Mesenchymal stem cell (in vitro differentiated cells and primary cell): Measurements from ENCODE around the gene SFRP5.

Experiments
- DNase-seq: peaks from one replicate; pipeline ENCODE4 v3.0.0-alpha.2; 2013
- H2AFZ ChIP-seq: one replicate; pipeline ENCODE4 v1.6.1; 2013; ENCODE audit warnings: low read depth, mild to moderate bottlenecking, control low read depth, inconsistent platforms, low read length, moderate library complexity
- H2AK5ac ChIP-seq: 2 replicates; pipeline ENCODE4 v1.6.1; 2013; ENCODE audit warnings: low read length, moderate library complexity, mild to moderate bottlenecking, inconsistent platforms; ENCODE audit not compliant: severe bottlenecking
- H2BK120ac ChIP-seq: one replicate; pipeline ENCODE4 v1.6.1; 2013; ENCODE audit warnings: low read depth, mild to moderate bottlenecking, inconsistent platforms, low read length, moderate library complexity
- H2BK12ac ChIP-seq, 2 experiments: one replicate each; pipeline ENCODE4 v1.6.1; 2013; ENCODE audit warnings: inconsistent platforms in 2 of 2, low read length in 2 of 2, mild to moderate bottlenecking in 2 of 2, moderate library complexity in 2 of 2, control low read depth in 1 of 2
- H2BK15ac ChIP-seq: one replicate; pipeline ENCODE4 v1.6.1; 2013; ENCODE audit warnings: mild to moderate bottlenecking, low read depth, inconsistent platforms; ENCODE audit not compliant: poor library complexity, severe bottlenecking
- H2BK5ac ChIP-seq: 2 replicates; pipeline ENCODE4 v1.6.1; 2013; ENCODE audit warnings: low read depth, mild to moderate bottlenecking, low read length, control low read depth, inconsistent platforms; ENCODE audit not compliant: poor library complexity, severe bottlenecking
- H3K14ac ChIP-seq, 2 experiments: one replicate each; pipeline ENCODE4 v1.6.1; 2013; ENCODE audit warnings: inconsistent platforms in 2 of 2, low read length in 2 of 2, control low read depth in 1 of 2, mild to moderate bottlenecking in 1 of 2, moderate library complexity in 1 of 2
- H3K18ac ChIP-seq, 2 experiments: one replicate each; pipeline ENCODE4 v1.6.1; 2013; ENCODE audit warnings: inconsistent platforms in 2 of 2, low read length in 2 of 2, control low read depth in 1 of 2, low read depth in 1 of 2, mild to moderate bottlenecking in 1 of 2
- H3K23ac ChIP-seq, 2 experiments: one replicate each; pipeline ENCODE4 v1.6.1; 2013; ENCODE audit warnings: inconsistent platforms in 2 of 2, low read length in 2 of 2, mild to moderate bottlenecking in 2 of 2, moderate library complexity in 2 of 2, control low read depth in 1 of 2
- H3K27ac ChIP-seq: 2 replicates; pipeline ENCODE4 v1.5.1; 2013; ENCODE audit warnings: mild to moderate bottlenecking, moderate library complexity, low read length, control low read depth, inconsistent platforms; ENCODE audit not compliant: poor library complexity, severe bottlenecking
- H3K27me3 ChIP-seq, 2 experiments: 2 replicates each; pipeline versions ENCODE4 v1.6.1 to v1.7.0; 2013; ENCODE audit warnings: low read length in 2 of 2, mild to moderate bottlenecking in 2 of 2, moderate library complexity in 2 of 2, control low read depth in 1 of 2, inconsistent platforms in 1 of 2; ENCODE audit not compliant: control insufficient read depth in 1 of 2, insufficient read depth in 1 of 2
- H3K36me3 ChIP-seq, 2 experiments: 2 replicates each; pipeline versions ENCODE4 v1.6.1 to v1.7.0; 2013; ENCODE audit warnings: low read length in 2 of 2, control low read depth in 1 of 2, inconsistent platforms in 1 of 2, low read depth in 1 of 2, mild to moderate bottlenecking in 1 of 2; ENCODE audit not compliant: insufficient read depth in 2 of 2, control insufficient read depth in 1 of 2
- H3K4ac ChIP-seq, 2 experiments: one replicate each; pipeline ENCODE4 v1.6.1; 2013; ENCODE audit warnings: inconsistent platforms in 2 of 2, low read length in 2 of 2, mild to moderate bottlenecking in 2 of 2, moderate library complexity in 2 of 2, control low read depth in 1 of 2, low read depth in 1 of 2
- H3K4me1 ChIP-seq: 2 replicates; pipeline ENCODE4 v1.6.1; 2013; ENCODE audit warnings: low read depth, low read length, control low read depth; ENCODE audit not compliant: control insufficient read depth, insufficient read depth
- H3K4me2 ChIP-seq: 2 replicates; pipeline ENCODE4 v1.6.1; 2013; ENCODE audit warnings: low read length, mild to moderate bottlenecking, inconsistent platforms; ENCODE audit not compliant: poor library complexity, severe bottlenecking
- H3K4me3 ChIP-seq, 2 experiments: 2 replicates each; pipeline versions ENCODE4 v1.5.1 to v1.7.0; 2013; ENCODE audit warnings: low read length in 2 of 2, mild to moderate bottlenecking in 2 of 2, control low read depth in 1 of 2, low read depth in 1 of 2; ENCODE audit not compliant: insufficient read depth in 1 of 2
- H3K79me1 ChIP-seq: replicated peaks from 2 replicates; pipeline ENCODE4 v1.6.1; 2013; ENCODE audit warnings: mild to moderate bottlenecking, control low read depth, low read length, inconsistent platforms; ENCODE audit not compliant: poor library complexity, severe bottlenecking
- H3K9ac ChIP-seq: 2 replicates; pipeline ENCODE4 v1.7.0; 2013; ENCODE audit warnings: mild to moderate bottlenecking, low read length, moderate library complexity
- H3K9me3 ChIP-seq: 2 replicates; pipeline ENCODE4 v1.7.0; 2013; ENCODE audit warnings: mild to moderate bottlenecking, low read length; ENCODE audit not compliant: control insufficient read depth
- H4K8ac ChIP-seq: one replicate; pipeline ENCODE4 v1.6.1; 2013; ENCODE audit warnings: inconsistent platforms, mild to moderate bottlenecking, low read length, moderate library complexity
- H4K91ac ChIP-seq: one replicate; pipeline ENCODE4 v1.6.1; 2013; ENCODE audit warnings: mild to moderate bottlenecking, low read length, inconsistent platforms
- WGBS: methylation state at CpG from one replicate; pipeline ENCODE4 v1.1.7; 2013; ENCODE audit warnings: mixed read lengths; 5-methylcytosine and 5-hydroxymethylcytosine counted together

The SFRP5 gene

GRCh38 chr10:97766996-97767924 lies 4.5 kb downstream of the SFRP5 start:
- no peak overlapping the region for H2AK5ac ChIP-seq
- no peak overlapping the region for H2AFZ ChIP-seq
- no peak overlapping the region for H2BK12ac ChIP-seq
- WGBS, result 97% methylated on average over 22 of the region's 22 CpGs
- H3K18ac ChIP-seq, result no peak overlapping the region
- H3K4ac ChIP-seq, result no peak overlapping the region
- no peak overlapping the region for H3K14ac ChIP-seq
- no peaks in the 10 kb centered on the region for H3K79me1 ChIP-seq
- no peaks in the 10 kb centered on the region for H3K9me3 ChIP-seq
- H3K36me3 ChIP-seq, result peaks cover 6 to 15% of the 10 kb centered on the region in 2 experiments
- H4K8ac ChIP-seq, result no peak overlapping the region
- DNase-seq, result no peak
- no peak overlapping the region for H2BK120ac ChIP-seq
- H3K23ac ChIP-seq, result no peak overlapping the region
- H3K9ac ChIP-seq, result no peak overlapping the region
- H3K4me2 ChIP-seq, result no peak overlapping the region
- no peak overlapping the region for H4K91ac ChIP-seq
- no peak overlapping the region for H2BK15ac ChIP-seq
- peaks cover 25 to 42% of the 10 kb centered on the region in 2 experiments for H3K27me3 ChIP-seq
- H3K27ac ChIP-seq, result no peak overlapping the region
- no peak overlapping the region for H3K4me3 ChIP-seq
- no peak overlapping the region for H2BK5ac ChIP-seq
- peaks cover 33% of the 10 kb centered on the region for H3K4me1 ChIP-seq

GRCh38 chr10:97766106-97766810 lies 5.5 kb downstream of the SFRP5 start:
- H3K18ac ChIP-seq, result no peak overlapping the region
- no peak overlapping the region for H2BK15ac ChIP-seq
- H3K27ac ChIP-seq, result no peak overlapping the region
- no peak overlapping the region for H2AK5ac ChIP-seq
- peaks cover 16 to 23% of the 10 kb centered on the region in 2 experiments for H3K36me3 ChIP-seq
- H3K9me3 ChIP-seq, result no peaks in the 10 kb centered on the region
- 87% methylated on average over 13 of the region's 13 CpGs for WGBS
- H3K27me3 ChIP-seq, result peaks cover 21 to 34% of the 10 kb centered on the region in 2 experiments
- H3K4me2 ChIP-seq, result no peak overlapping the region
- no peak overlapping the region for H3K23ac ChIP-seq
- no peak overlapping the region for H3K4ac ChIP-seq
- no peak overlapping the region for H2BK120ac ChIP-seq
- no peak overlapping the region for H2AFZ ChIP-seq
- no peak overlapping the region for H3K4me3 ChIP-seq
- no peak for DNase-seq
- peaks cover 32% of the 10 kb centered on the region for H3K4me1 ChIP-seq
- no peak overlapping the region for H2BK12ac ChIP-seq
- H4K91ac ChIP-seq, result no peak overlapping the region
- H3K14ac ChIP-seq, result no peak overlapping the region
- no peak overlapping the region for H4K8ac ChIP-seq
- no peaks in the 10 kb centered on the region for H3K79me1 ChIP-seq
- H3K9ac ChIP-seq, result no peak overlapping the region
- no peak overlapping the region for H2BK5ac ChIP-seq

- 95% methylated on average over 15 of the region's 15 CpGs for WGBS
- H2BK120ac ChIP-seq, result no peak overlapping the region
- no peak overlapping the region for H3K14ac ChIP-seq
- no peak overlapping the region for H2BK15ac ChIP-seq
- peaks cover 29% of the 10 kb centered on the region for H3K4me1 ChIP-seq
- H2BK12ac ChIP-seq, result no peak overlapping the region
- H3K9ac ChIP-seq, result no peak overlapping the region
- no peak overlapping the region for H3K4me2 ChIP-seq
- peaks cover 26 to 34% of the 10 kb centered on the region in 2 experiments for H3K36me3 ChIP-seq
- H3K79me1 ChIP-seq, result peaks cover 4% of the 10 kb centered on the region
- no peak overlapping the region for H3K4me3 ChIP-seq
- H4K8ac ChIP-seq, result no peak overlapping the region
- H4K91ac ChIP-seq, result no peak overlapping the region
- no peak overlapping the region for H3K23ac ChIP-seq
- H3K4ac ChIP-seq, result no peak overlapping the region
- H2AK5ac ChIP-seq, result no peak overlapping the region
- no peaks in the 10 kb centered on the region for H3K9me3 ChIP-seq
- no peak for DNase-seq
- no peak overlapping the region for H2AFZ ChIP-seq
- no peak overlapping the region for H3K27ac ChIP-seq
- no peak overlapping the region for H2BK5ac ChIP-seq
- no peak overlapping the region for H3K18ac ChIP-seq
- H3K27me3 ChIP-seq, result peaks cover 10 to 23% of the 10 kb centered on the region in 2 experiments
These were observed 6.6 kb downstream of the SFRP5 start for GRCh38 chr10:97765201-97765600.

GRCh38 chr10:97764519-97764931 lies 7.3 kb downstream of the SFRP5 start:
- Histone ChIP-seq H3K4me1 (peaks cover 29% of the 10 kb centered on the region), H3K36me3 (peaks cover 33 to 41% of the 10 kb centered on the region in 2 experiments), H3K23ac (no peak overlapping the region), H3K27ac (no peak overlapping the region), H3K27me3 (peaks cover 4 to 17% of the 10 kb centered on the region in 2 experiments), H2AK5ac (no peak overlapping the region), H3K14ac (no peak overlapping the region), H2AFZ (no peak overlapping the region), H2BK15ac (no peak overlapping the region), H2BK12ac (no peak overlapping the region), H2BK5ac (no peak overlapping the region), H3K79me1 (peaks cover 10% of the 10 kb centered on the region), H3K4ac (no peak overlapping the region), H3K9me3 (no peaks in the 10 kb centered on the region), H3K9ac (no peak overlapping the region), H4K91ac (no peak overlapping the region), H4K8ac (no peak overlapping the region), H3K4me2 (no peak overlapping the region), H2BK120ac (no peak overlapping the region), H3K4me3 (no peak overlapping the region), H3K18ac (no peak overlapping the region)
- WGBS, result 94% methylated on average over 6 of the region's 7 CpGs
- no peak for DNase-seq
